Muscle layer of colon (tissue), 2 donors: ENCODE data around the gene SOD3.

ENCODE experiments used
- H3K27ac ChIP-seq: one replicate; pipeline ENCODE4 v1.7.0; 2013; ENCODE audit warnings: low read depth, mild to moderate bottlenecking, low read length, moderate library complexity
- H3K27me3 ChIP-seq, 2 donors: one replicate each; pipeline ENCODE4 v1.7.0; 2013; ENCODE audit warnings: low read length in 2 of 2, mild to moderate bottlenecking in 2 of 2; ENCODE audit not compliant: insufficient read depth in 2 of 2, control insufficient read depth in 1 of 2
- H3K36me3 ChIP-seq: one replicate; pipeline ENCODE4 v1.7.0; 2013; ENCODE audit warnings: mild to moderate bottlenecking, low read length; ENCODE audit not compliant: insufficient read depth
- H3K4me1 ChIP-seq: one replicate; pipeline ENCODE4 v1.7.0; 2013; ENCODE audit warnings: mild to moderate bottlenecking, low read length; ENCODE audit not compliant: insufficient read depth
- H3K4me3 ChIP-seq, 2 donors: one replicate each; pipeline ENCODE4 v1.7.0; 2013; ENCODE audit warnings: low read length in 2 of 2, low read depth in 1 of 2, mild to moderate bottlenecking in 1 of 2, moderate library complexity in 1 of 2
- H3K9ac ChIP-seq: one replicate; pipeline ENCODE4 v1.7.0; 2013; ENCODE audit warnings: low read length
- H3K9me3 ChIP-seq: one replicate; pipeline ENCODE4 v1.7.0; 2013; ENCODE audit warnings: mild to moderate bottlenecking, low read length
- donor health status: abdominal sarcoma.
- donor health status: Adenocarcinoma of cecum.

The SOD3 gene

GRCh38 chr4:24831637-24832036, 36.3 kb downstream of the SOD3 start:
- Histone ChIP-seq H3K36me3 (peaks cover 51% of the 10 kb centered on the region), H3K4me3 (no peak overlapping the region), H3K27ac (no peak overlapping the region), H3K9me3 (no peaks in the 10 kb centered on the region), H3K27me3 (no peaks in the 10 kb centered on the region), H3K9ac (no peak overlapping the region), H3K4me1 (no peaks in the 10 kb centered on the region)

DNA sequence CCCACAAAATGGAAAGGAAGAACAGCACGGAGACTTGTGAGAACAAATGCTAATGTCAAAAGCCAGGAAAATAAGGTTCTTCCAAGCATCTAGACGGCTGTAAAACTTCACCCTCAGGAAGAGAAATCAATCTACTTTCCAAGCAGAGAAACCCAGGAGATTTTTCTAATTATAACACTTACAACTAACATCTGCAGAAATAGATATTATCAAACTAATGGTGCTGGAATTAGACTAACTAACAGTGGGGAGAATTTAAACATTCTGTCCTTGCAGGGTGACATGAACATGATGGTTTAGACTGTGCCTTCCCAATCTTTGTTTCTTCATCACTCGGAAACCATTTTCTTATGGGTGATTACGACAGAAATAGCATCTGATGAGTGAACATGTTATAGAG, 40.3 kb downstream of the SOD3 start:
- Histone ChIP-seq H3K9me3 (no peaks in the 10 kb centered on the region), H3K27ac (no peak overlapping the region), H3K4me3 (no peak overlapping the region), H3K36me3 (peaks cover 36% of the 10 kb centered on the region), H3K4me1 (no peaks in the 10 kb centered on the region), H3K9ac (no peak overlapping the region), H3K27me3 (no peaks in the 10 kb centered on the region)

DNA sequence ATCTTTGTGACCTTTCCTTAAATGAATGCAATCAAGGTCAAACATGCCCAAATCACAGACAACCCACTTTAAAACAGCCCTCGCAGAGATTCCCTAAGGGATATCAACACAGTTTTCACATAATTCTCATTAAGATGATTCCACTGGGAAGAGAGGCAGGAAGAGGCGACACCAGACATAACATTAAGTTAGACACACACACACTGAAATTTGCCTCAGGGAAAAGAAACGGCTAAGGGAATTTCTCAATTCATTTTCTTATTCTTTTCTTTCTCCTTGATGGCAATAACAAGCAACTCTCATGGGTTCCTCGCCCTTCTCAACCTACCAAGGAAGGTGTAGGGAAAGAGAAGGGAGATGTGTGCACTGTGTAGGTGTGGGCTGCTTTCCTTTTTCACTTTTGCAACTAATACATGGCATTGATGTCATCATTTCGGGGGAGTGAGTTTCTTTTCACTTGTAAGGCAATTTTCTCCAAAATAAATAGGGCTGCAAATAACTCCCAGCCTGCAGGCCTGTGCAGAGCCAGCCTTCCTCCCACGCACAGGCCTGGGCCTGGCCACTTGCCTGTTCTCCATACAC, 41.4 kb downstream of the SOD3 start:
- Histone ChIP-seq H3K4me1 (no peaks in the 10 kb centered on the region), H3K27ac (no peak overlapping the region)

DNA sequence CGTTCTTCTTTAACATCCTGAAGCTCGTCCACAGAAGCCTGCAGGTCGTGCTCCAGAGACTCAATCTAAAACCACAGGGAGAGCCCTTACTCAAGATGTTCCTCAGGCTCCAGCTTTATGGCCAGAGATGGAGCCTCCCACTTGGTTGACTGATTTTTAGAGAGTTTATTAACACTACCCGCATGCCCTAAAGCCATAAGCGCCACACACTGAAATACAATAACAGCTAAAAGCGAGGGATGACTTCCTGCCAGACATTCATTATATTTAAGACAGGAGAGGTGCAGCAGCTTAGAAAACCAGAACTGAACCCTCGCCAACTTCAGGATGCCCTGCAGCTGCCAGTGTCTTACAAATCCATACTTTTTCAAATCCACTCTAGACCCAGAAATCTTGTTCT, 42.0 kb downstream of the SOD3 start:
- Histone ChIP-seq H3K27me3 (no peaks in the 10 kb centered on the region), H3K36me3 (peaks cover 22% of the 10 kb centered on the region), H3K4me3 (no peak overlapping the region), H3K9me3 (no peaks in the 10 kb centered on the region), H3K27ac (no peak overlapping the region), H3K9ac (no peak overlapping the region), H3K4me1 (no peaks in the 10 kb centered on the region)

More for the DNA sequence above, 41.4 kb downstream of the SOD3 start:
- H3K27me3 ChIP-seq = no peaks in the 10 kb centered on the region
- no peak overlapping the region for H3K9ac ChIP-seq
- H3K4me3 ChIP-seq = no peak overlapping the region
- H3K36me3 ChIP-seq = peaks cover 26% of the 10 kb centered on the region
- no peaks in the 10 kb centered on the region for H3K9me3 ChIP-seq

GRCh38 chr4:24837781-24838180, 42.4 kb downstream of the SOD3 start:
- Histone ChIP-seq H3K27me3 (no peaks in the 10 kb centered on the region), H3K27ac (no peak overlapping the region), H3K9ac (no peak overlapping the region), H3K36me3 (peaks cover 22% of the 10 kb centered on the region), H3K4me3 (no peak overlapping the region), H3K9me3 (no peaks in the 10 kb centered on the region), H3K4me1 (no peaks in the 10 kb centered on the region)

DNA sequence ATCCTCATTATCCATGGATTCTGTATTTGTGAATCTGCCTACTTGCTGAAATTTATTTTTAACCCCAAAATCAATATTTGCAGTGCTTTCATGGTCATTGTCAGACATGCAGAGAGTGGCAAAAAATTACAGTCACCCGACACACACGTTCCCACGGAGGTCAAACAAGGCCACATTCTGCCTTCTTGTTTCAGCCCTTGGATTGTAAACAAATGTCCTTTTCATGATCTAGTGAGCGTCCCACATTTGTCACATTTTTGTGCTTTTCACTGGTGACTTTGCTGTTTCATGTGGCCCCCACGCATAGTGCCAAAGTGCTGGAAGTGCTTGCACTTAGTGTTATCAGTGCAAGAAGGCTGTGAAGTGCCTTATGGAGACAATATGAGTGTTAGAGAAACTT, 45.0 kb downstream of the SOD3 start:
- Histone ChIP-seq H3K9me3 (no peaks in the 10 kb centered on the region), H3K27me3 (no peaks in the 10 kb centered on the region), H3K36me3 (peaks cover 8% of the 10 kb centered on the region), H3K4me1 (no peaks in the 10 kb centered on the region), H3K27ac (no peak overlapping the region), H3K4me3 (no peak overlapping the region), H3K9ac (no peak overlapping the region)

DNA sequence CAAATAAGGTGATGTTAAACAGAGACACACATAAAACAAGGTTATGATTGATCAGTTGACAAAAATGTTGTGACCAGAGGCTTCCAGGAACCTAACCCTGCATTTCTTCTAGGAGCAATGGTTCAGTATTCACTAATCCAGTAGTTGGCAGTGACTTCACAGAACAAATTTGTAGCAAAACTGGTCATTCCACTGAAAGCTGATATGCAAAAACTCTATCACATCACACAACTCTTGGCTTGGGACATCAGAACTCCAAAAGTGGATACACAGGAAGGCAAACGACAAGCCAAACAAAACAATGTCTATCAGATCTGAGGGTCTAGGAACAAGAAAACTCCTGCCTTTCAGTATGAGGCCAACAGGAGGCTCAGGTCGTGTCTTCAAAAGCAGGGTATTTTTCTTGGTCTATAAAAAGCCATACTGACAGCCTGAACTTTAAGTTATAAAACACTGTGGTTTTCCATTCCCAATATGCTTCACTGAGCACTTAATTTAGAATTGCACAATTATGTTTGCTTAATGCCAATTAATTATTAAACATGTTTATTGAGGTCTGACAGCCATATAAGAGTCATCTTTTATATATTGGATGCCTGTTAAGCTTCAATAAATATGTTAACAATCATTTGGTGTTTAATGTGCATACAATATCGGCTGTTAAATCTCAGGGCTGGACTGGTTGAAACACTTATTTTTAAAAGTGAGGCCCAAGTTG, 45.6 kb downstream of the SOD3 start:
- H3K27me3 ChIP-seq = no peaks in the 10 kb centered on the region
- no peak overlapping the region for H3K27ac ChIP-seq
- H3K4me3 ChIP-seq = no peak overlapping the region
- peaks cover 8% of the 10 kb centered on the region for H3K36me3 ChIP-seq
- H3K9me3 ChIP-seq = no peaks in the 10 kb centered on the region
- no peaks in the 10 kb centered on the region for H3K4me1 ChIP-seq
- H3K9ac ChIP-seq = no peak overlapping the region

- no peak overlapping the region for H3K9ac ChIP-seq
- H3K27ac ChIP-seq = no peak overlapping the region
- H3K4me3 ChIP-seq = no peak overlapping the region
- H3K4me1 ChIP-seq = no peaks in the 10 kb centered on the region
- no peaks in the 10 kb centered on the region for H3K9me3 ChIP-seq
- no peaks in the 10 kb centered on the region for H3K27me3 ChIP-seq
- H3K36me3 ChIP-seq = peaks cover 5% of the 10 kb centered on the region
Measured at GRCh38 chr4:24842356-24842755, 47.0 kb downstream of the SOD3 start.

DNA sequence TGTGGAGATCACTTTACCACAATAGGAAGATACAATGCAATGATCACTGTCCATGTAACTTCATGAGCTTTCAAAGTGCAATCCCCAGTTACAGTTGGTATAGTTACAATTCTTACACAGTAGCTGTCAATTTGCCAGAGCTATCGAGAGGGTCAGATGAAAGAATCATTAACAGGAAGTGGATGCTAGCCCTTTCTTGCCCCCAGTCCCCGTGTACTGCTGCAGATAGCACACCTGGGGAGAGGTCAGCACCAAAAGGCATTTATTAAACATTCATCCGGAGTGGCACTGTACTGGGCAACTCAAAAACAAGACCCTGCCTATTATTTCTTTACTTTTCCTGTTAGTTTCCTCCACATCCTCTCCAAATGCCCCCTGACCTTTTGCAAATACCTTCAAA, 47.7 kb downstream of the SOD3 start:
- no peak overlapping the region for H3K4me3 ChIP-seq
- H3K36me3 ChIP-seq = no peaks in the 10 kb centered on the region
- H3K9ac ChIP-seq = no peak overlapping the region
- H3K27ac ChIP-seq = no peak overlapping the region
- H3K9me3 ChIP-seq = no peaks in the 10 kb centered on the region
- H3K27me3 ChIP-seq = no peaks in the 10 kb centered on the region
- no peaks in the 10 kb centered on the region for H3K4me1 ChIP-seq

DNA sequence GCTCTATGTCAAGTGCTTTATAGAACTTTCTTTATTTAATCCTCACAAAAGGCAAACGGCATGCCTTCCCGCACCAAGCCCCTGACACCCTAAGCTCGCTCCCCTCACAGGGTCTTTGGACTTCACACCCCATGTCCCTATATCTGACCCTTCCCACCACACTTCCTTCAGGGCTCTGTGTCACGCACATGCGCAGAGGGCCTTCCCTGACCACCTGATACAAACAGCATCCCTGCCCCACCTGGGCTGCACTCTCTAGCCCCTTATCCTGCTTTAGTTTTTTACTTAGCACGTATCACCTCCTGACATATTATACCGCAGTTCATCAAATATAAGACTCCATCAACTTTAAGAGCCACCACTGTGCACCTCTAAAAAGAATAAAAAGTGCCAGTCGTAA, 49.8 kb downstream of the SOD3 start:
- no peak overlapping the region for H3K4me3 ChIP-seq
- no peak overlapping the region for H3K27ac ChIP-seq
- H3K9me3 ChIP-seq = no peaks in the 10 kb centered on the region
- no peak overlapping the region for H3K9ac ChIP-seq
- peaks cover 7% of the 10 kb centered on the region for H3K4me1 ChIP-seq
- no peaks in the 10 kb centered on the region for H3K27me3 ChIP-seq
- H3K36me3 ChIP-seq = no peaks in the 10 kb centered on the region

DNA sequence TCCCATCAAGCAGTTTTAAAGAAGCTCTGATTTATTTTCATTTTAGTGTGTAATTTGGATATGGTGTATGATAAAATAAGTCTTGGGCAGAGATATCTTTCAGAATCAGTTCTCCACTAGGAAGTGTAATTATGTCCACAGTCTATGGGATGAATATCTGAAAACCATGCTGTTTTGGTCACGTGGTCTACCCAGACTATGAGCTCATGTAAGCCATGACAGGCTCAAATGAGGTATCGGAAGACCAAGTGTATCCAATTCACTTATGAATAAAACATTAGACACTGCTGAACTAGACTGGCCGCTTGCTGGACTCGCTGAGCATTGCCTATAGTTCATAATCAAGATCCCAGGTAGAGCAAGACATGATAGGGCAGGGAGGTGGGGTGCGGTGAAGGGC, 50.5 kb downstream of the SOD3 start:
- Histone ChIP-seq H3K27me3 (no peaks in the 10 kb centered on the region), H3K36me3 (no peaks in the 10 kb centered on the region), H3K9ac (no peak overlapping the region), H3K4me1 (peaks cover 15% of the 10 kb centered on the region), H3K27ac (no peak overlapping the region), H3K4me3 (no peak overlapping the region), H3K9me3 (no peaks in the 10 kb centered on the region)

DNA sequence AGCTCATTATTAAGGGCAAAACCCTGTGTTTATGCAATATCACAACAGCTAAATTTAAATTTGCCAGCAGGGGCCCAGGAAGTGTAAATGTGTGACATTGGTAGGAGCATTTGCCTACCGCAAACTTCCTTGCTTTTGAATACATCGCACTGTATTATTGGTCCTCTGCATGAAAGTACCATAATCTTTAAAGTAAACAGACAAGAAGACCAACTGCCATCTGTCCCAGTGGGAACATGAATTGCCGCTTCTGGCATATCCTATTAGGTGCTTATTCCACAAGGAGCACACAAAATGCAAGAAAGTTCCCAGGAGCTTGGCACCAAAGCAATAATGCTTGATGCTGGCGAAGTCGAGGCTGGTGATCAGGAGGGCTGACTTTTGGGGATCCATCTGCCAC, 51.3 kb downstream of the SOD3 start:
- no peak overlapping the region for H3K4me3 ChIP-seq
- H3K27me3 ChIP-seq = no peaks in the 10 kb centered on the region
- H3K4me1 ChIP-seq = peaks cover 19% of the 10 kb centered on the region
- H3K27ac ChIP-seq = no peak overlapping the region
- H3K36me3 ChIP-seq = no peaks in the 10 kb centered on the region
- no peaks in the 10 kb centered on the region for H3K9me3 ChIP-seq
- H3K9ac ChIP-seq = no peak overlapping the region
